ENCODE data around the gene OTUD4. TPM values are rescaled to one million over a fixed set of nuclear protein-coding genes. Genes with fewer than 3 reads are reported as not detected.

The OTUD4 gene
- total RNA-seq, 4 donors from 2014 or later, result 33.7 to 44.8 (median 35.9) TPM

DNA sequence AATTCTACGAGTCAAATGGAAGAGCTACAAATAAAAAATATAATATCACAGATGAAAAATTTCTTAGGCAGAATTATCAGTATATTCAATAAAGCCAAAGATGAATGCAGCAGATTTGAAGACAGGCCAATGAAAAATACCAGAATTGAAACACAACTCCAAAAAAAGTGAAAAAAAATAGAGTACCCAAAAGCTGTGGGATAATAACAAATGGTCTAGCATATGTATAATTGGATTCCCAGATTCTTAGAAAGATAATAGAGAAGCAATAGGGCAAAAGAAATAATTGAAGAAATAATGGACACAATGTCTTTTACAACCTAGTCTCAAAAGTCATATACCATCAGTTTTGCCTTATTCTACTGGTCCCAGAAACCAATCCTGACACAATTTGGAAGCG is 86.8 kb downstream of the OTUD4 start:
- Histone ChIP-seq H3K27ac (no peak overlapping the region), H3K9me3 (peaks cover 0 to 8% (median 0%) of the 10 kb centered on the region in 4 donors), H3K4me3 (no peak overlapping the region), H3K36me3 (peaks cover 0 to 60% (median 0%) of the 10 kb centered on the region in 3 donors), H3K27me3 (no peaks in the 10 kb centered on the region), H3K4me1 (peaks cover 0 to 20% (median 11%) of the 10 kb centered on the region in 4 donors)
- no peak for DNase-seq (ENCODE audit: low spot score in 2 of 2)
- TF ChIP-seq EP300 (IDR thresholded peaks at IDR 0.05) (no peak), POLR2A (IDR thresholded peaks at IDR 0.05) (no peak)
- TF ChIP-seq, protein P1, sequence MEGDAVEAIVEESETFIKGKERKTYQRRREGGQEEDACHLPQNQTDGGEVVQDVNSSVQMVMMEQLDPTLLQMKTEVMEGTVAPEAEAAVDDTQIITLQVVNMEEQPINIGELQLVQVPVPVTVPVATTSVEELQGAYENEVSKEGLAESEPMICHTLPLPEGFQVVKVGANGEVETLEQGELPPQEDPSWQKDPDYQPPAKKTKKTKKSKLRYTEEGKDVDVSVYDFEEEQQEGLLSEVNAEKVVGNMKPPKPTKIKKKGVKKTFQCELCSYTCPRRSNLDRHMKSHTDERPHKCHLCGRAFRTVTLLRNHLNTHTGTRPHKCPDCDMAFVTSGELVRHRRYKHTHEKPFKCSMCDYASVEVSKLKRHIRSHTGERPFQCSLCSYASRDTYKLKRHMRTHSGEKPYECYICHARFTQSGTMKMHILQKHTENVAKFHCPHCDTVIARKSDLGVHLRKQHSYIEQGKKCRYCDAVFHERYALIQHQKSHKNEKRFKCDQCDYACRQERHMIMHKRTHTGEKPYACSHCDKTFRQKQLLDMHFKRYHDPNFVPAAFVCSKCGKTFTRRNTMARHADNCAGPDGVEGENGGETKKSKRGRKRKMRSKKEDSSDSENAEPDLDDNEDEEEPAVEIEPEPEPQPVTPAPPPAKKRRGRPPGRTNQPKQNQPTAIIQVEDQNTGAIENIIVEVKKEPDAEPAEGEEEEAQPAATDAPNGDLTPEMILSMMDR (IDR thresholded peaks at IDR 0.05), result no peak
- 98 to 100% methylated on average over 2 of the region's 2 CpGs for WGBS, 2 donors

GRCh38 chr4:145090380-145090779 is 90.0 kb downstream of the OTUD4 start:
- Histone ChIP-seq H3K4me3 (no peak overlapping the region), H3K36me3 (peaks cover 0 to 76% (median 0%) of the 10 kb centered on the region in 3 donors), H3K27ac (no peak overlapping the region), H3K27me3 (no peaks in the 10 kb centered on the region), H3K9me3 (peaks cover 0 to 8% (median 0%) of the 10 kb centered on the region in 4 donors), H3K4me1 (no peaks in the 10 kb centered on the region)
- 88 to 92% methylated on average over 1 of the region's 1 CpG for WGBS, 2 donors
- DNase-seq (ENCODE audit: low spot score in 2 of 2), result no peak
- no peak for TF ChIP-seq POLR2A (IDR thresholded peaks at IDR 0.05)
- no peak for TF ChIP-seq EP300 (IDR thresholded peaks at IDR 0.05)
- TF ChIP-seq, protein P1 (IDR thresholded peaks at IDR 0.05), result no peak

DNA sequence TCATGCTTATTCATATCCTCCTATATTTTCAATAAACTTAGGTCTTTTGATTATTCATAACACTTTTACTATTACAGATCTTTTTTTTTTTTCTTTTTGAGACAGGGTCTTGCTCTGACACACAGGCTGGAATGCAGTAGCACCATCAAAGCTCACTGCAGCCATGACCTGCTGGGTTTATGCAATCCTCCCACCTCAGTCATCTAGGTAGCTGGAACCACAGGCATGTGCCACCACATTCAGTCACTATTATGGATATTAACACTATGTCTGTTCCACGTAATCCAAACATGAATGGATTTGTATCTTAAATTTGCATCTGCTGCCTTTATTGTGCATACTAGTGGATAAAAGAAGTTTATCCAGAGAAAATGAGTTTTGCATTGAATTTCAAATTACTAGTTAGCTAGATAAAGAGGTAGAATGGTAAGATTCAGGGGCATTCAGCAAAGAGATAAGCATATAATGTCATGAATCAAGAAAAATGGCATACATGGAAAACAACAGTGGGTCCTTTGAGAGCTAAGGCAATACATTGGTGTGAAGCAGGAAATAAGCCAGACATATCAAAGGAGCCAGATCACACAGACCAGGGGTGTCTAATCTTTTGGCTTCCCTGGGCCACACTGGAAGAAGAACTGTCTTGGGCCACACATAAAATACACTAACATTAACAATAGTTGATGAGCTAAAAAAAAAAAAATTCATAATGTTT is 96.3 kb downstream of the OTUD4 start:
- DNase-seq (ENCODE audit: low spot score in 2 of 2), result no peak
- no peak overlapping the region for H3K27ac ChIP-seq
- peaks cover 0 to 58% (median 0%) of the 10 kb centered on the region in 3 donors for H3K36me3 ChIP-seq
- no peaks in the 10 kb centered on the region for H3K9me3 ChIP-seq
- TF ChIP-seq EP300 (IDR thresholded peaks at IDR 0.05), result no peak
- TF ChIP-seq, protein P1 (IDR thresholded peaks at IDR 0.05), result no peak
- no peak for TF ChIP-seq POLR2A (IDR thresholded peaks at IDR 0.05)
- H3K4me3 ChIP-seq, result no peak overlapping the region
- 100% methylated on average over 1 of the region's 1 CpG for WGBS, 2 donors
- no peaks in the 10 kb centered on the region for H3K27me3 ChIP-seq
- no peaks in the 10 kb centered on the region for H3K4me1 ChIP-seq

Small RNA genes lying within 50 kb of the gene (small RNA-seq; reads per million reads assigned to genes)
- gene RF00019, result not detected

Other genes with a start within 250 kb of the OTUD4 start
- 10 to 100 TPM; 15.7 to 44.2 (median 21.9) TPM for gene ANAPC10, start 82.4 kb downstream of the OTUD4 start, total RNA-seq
- 10 to 100 TPM; 53.5 to 78.0 (median 64.7) TPM for gene ABCE1, start 82.3 kb downstream of the OTUD4 start, total RNA-seq

All from tibial nerve (tissue), 4 donors.